HG03571 (cell line): ENCODE results near the gene SDC4.
"Not testable (repeated sequence)": the region's sequence is repeated elsewhere in the genome, so short reads cannot be mapped to it uniquely, and the experiment has no call there.

Experiments used
- ATAC-seq: cut with Tn5 transposase; IDR thresholded peaks from one replicate; pipeline ENCODE4 v1.9.1; 2021; ENCODE audit not compliant: unreplicated experiment

SDC4 gene

GRCh38 chr20:45365444-45365970 is 17.3 kb upstream of the SDC4 start:
- no peak for ATAC-seq

DNA sequence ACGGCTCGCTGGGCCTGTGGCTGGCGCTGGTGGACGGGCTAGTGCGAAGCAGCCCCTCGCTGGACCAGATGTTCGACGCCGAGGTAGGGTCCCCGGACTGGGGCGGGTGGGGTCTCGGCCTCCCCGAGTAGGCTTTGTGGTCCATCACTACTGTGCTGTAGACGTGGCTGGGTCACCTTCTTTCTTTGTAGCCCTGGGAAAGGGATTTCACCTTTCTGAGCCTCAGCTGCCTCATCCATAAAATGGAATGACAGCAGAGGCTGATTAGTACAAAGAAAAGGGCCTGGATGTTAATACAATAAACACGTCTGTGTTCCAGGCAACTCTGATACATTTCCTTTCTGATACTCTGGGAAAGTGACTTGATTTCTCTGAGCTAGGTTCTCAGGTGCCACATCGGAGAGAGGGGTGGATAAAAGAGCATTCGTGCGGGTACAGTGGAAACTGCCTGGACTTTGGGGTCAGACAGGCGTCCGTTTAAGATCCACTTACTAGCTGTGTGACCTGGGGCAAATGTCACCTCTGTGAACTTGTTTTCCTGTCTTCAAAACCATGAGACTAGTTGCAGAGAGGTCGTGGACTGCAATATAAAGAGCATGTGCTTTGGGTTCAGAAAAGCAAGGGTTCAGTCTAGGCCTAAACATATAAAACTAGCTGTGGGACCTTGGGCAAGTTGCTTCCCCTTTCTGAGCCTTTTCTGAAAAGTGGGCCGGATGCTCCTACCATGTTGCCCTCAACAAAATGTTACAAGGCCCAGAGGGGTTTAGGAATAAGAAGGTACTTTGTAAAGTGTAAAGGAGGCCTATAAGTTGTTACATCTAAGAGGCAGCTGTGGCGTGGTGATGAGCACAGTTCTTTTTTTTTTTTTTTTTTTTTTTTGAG is 15.6 kb upstream of the SDC4 start:
- ATAC-seq = peak; percentile 6

DNA sequence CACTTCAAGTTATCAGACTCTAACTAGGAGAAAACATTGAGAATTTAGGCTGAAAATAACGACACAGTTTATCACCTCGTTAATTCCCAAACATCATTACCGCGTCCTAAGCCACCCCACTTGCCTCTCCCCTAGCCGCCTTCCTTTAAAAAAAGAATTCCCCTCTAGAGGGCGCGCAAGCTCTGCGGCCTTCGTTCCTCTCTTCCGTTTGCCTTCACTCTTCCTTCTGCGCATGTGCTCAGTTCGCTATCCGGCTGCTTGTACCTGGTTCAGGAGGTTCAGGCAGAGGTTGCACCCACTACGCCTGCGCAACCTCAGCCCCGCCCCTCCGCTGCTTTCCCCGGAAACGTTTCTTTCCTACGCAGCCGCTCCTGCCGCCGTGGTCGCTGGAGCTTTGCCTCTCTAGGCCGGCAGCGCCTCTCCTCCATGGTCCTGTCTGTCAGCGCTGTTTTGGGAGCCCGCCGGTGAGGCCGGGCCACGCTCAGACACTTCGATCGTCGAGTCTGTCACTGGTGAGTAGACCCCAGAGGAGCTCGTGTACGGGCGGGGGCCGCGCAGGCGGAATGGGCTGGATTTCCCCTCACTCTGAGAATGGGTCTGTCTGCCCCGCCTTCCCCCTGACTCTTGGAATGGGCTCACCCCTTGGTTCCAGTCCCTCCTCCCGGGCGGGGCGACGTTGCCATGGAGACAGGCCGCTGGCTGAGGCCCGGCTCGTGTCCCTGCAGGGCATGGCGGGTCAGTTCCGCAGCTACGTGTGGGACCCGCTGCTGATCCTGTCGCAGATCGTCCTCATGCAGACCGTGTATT is 14.8 kb upstream of the SDC4 start, which contains the start of gene SYS1:
TSS of gene SYS1 (plus strand) at position 353 of the 807 bp plus-strand sequence. CDS start at position 729, 376 bp downstream.
- peak; percentile 76 for ATAC-seq

- no peak for ATAC-seq
These were observed 13.6 kb upstream of the SDC4 start for GRCh38 chr20:45361793-45362192.

GRCh38 chr20:45359406-45360148 is 11.4 kb upstream of the SDC4 start:
- no peak for ATAC-seq

DNA sequence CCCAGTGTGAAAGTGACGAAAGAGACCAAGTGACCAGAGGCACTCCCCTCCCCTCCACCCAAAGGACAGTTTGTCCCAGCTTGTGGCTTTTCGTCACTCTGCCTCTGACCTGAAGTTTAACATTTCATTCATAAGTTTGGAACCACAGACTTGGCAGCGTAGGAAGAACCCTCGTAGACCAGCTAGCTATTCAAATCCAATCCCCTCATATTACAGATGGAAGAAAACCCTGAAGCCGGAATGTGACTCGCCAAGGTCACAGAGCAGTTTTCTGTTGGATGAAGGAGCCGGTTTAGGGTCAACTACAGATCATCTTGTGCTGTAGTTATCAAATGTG is 10.8 kb upstream of the SDC4 start:
- ATAC-seq = no peak

- no peak for ATAC-seq
These were observed 10.3 kb upstream of the SDC4 start for GRCh38 chr20:45358282-45359068.

- no peak for ATAC-seq
These were observed 7.2 kb upstream of the SDC4 start for GRCh38 chr20:45355209-45356084.

GRCh38 chr20:45354423-45355208 is 6.4 kb upstream of the SDC4 start:
- no peak for ATAC-seq

DNA sequence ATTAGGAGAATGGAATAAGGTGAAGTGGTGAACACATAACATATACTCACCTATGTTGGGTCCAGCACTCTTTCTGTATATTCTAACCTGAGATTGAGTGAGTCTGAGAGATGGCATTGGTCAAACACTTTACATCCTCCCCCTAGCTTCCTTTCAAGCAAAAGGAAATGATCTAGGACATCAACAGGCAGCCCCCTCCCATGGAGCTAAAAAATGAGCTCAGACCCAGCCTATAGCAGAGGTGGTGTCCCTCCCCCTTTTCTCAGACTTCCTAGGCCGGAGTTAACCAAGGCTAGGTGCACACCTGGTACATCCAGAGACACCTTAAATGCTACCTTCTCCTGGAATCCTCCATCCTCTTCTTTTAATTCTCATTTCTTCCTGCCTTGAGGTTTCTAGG is 5.5 kb upstream of the SDC4 start:
- ATAC-seq = no peak

- ATAC-seq = no peak
These were observed 4.5 kb upstream of the SDC4 start for GRCh38 chr20:45352729-45353128.

DNA sequence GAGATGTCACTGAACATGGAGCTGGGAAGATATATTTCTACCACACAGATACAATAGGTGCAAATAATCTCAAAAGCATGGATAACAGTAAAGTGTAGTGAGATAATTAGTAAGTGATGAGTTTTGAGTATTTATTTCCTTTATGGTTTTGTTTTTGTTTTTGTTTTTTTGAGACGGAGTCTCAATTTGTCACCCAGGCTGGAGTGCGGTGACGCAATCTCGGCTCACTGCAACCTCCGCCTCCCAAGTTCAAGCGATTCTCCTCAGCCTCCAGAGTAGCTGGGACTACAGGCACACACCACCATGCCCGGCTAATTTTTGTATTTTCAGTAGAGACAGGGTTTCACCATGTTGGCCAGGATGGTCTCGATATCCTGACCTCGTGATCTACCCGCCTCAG is 2.6 kb upstream of the SDC4 start:
- not testable (repeated sequence) for ATAC-seq

GRCh38 chr20:45350217-45350616 is 2.0 kb upstream of the SDC4 start:
- ATAC-seq = no peak

- no peak for ATAC-seq
These were observed 808 bp downstream of the SDC4 start for GRCh38 chr20:45347297-45347935.

GRCh38 chr20:45346851-45347250 is 1.4 kb downstream of the SDC4 start:
- ATAC-seq = no peak

- no peak for ATAC-seq
These were observed 1.9 kb downstream of the SDC4 start for GRCh38 chr20:45346291-45346718.

DNA sequence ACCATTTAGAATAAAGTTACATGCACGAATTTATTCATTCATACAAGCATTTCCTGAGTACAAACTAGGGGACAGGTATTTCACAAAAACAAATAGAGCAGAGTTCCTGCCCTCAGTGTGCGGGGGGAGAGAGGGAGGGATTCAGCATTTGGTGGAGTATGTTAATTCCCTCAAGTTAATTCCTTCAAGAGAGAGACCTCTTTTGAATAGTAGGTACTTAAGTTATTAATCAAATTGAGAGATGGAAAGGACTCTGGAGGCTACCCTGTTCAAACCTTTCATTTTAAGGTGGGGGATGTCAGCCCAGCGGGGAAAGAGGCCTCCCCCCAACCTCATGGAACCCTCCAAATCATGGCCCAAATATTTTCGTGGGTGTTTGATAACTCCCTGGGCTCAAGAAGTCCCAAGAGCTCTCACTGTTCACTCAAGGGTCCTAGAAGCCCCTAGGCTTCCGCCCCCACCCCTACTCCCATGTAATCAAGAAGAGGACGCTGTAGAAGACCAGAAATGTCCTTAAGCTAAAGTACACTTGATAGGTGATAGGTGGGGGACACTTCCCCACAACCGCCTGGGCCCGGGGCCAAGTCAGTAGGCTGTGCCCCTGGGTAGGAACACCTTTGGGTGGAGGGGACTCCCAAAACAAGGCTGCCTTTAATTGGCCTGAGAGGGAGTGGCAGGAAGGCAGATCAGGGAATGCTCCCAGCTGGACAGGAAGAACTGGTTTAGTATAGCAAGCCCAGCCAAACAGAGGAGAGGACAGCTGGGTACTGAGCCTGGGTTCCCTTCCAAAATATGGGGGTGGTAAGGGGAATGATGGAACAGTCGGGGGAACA is 2.9 kb downstream of the SDC4 start:
- ATAC-seq = no peak
